Gastrocnemius medialis (tissue), 4 donors: Measurements from ENCODE around the gene GRIP2.

Source experiments
- CTCF ChIP-seq, 5 experiments: fragments of 450-650 bp in 3 of 5; fragments of 200-600 bp in 2 of 5; sonication (generic) in 2 of 5; IDR thresholded peaks in 4 of 5; conservative IDR thresholded peaks in 1 of 5; 1 replicate in 4 of 5; 2 replicates in 1 of 5; pipeline ENCODE4 v1.5.1; 2016 to 2019; ENCODE audit warnings: antibody characterized with exemption in 5 of 5, mild to moderate bottlenecking in 3 of 5, moderate library complexity in 3 of 5
- POLR2A ChIP-seq, 2 donors: fragments of 450-650 bp; IDR thresholded peaks; one replicate each; pipeline ENCODE4 v1.6.1; 2017; ENCODE audit warnings: antibody characterized with exemption in 2 of 2, mild to moderate bottlenecking in 2 of 2, moderate library complexity in 2 of 2

- no peak for TF ChIP-seq CTCF (IDR thresholded peaks at IDR 0.05 in 4 of 5, conservative IDR thresholded peaks at IDR 0.05 in 1 of 5)
- TF ChIP-seq POLR2A (IDR thresholded peaks at IDR 0.05) = no peak
Observed at GRCh38 chr3:14508505-14508819, 31.7 kb downstream of the GRIP2 start.
